ENCODE results near the gene METTL1.
"Not testable (repeated sequence)": the region's sequence is repeated elsewhere in the genome, so short reads cannot be mapped to it uniquely, and the experiment has no call there.

Gene METTL1

DNA sequence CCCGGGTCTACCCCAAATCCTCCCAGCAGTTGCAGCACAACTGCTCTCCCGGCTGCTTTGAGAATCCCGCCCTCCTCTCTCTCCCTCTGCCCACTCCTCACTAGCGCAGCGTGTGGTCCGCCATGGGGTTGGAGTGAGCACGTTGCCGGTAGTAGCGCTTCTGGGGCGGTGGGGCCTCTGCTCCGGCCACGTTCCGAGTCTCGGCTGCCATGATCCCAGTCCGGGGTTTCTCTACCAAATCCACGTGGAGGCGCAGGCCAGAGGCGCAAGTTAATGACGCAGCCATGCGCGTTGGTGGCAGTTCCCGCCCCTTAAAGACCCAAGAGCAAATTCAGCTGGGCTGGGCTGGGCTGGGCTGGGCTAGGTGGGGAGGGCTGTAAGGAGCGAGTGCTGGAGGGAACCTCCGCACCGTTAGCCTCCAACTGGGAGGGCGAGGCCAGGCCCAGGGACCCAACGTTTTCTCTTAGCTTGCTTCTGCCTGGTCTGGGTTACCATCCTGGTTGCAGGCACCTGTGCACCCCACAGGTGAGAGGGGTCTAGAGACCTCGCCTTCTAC, at the start of gene METTL1:
TSS of gene METTL1 (minus strand) at position 233 of the 556 bp plus-strand sequence. CDS start at position 211, 22 bp downstream.
- ChIA-PET POLR2A (interaction anchor here (0.7 to 1.8 kb wide), 22 partner anchors 9 to 169 kb away, joined by 3 to 28 read pairs (median 5); partner anchors contain the start of genes ATP23, CDK4, CTDSP2 and MARCHF9), CTCF (interaction anchor here (0.6 to 1.2 kb wide), 5 partner anchors 9 to 225 kb away, joined by 3 to 7 read pairs (median 4); partner anchors contain the start of genes DCTN2 and TSFM)
- no peak for TF ChIP-seq ARNT (IDR thresholded peaks at IDR 0.05)
- no peak for TF ChIP-seq SUZ12 (IDR thresholded peaks at IDR 0.05)
- no peak for TF ChIP-seq ZNF384 (IDR thresholded peaks at IDR 0.05)
- TF ChIP-seq FOXK2 (IDR thresholded peaks at IDR 0.05): no peak
- TF ChIP-seq NFRKB (IDR thresholded peaks at IDR 0.05): peak; percentile 60
- no peak for TF ChIP-seq LEF1 (IDR thresholded peaks at IDR 0.05; ENCODE audit: borderline replicate concordance)
- TF ChIP-seq, protein P1, sequence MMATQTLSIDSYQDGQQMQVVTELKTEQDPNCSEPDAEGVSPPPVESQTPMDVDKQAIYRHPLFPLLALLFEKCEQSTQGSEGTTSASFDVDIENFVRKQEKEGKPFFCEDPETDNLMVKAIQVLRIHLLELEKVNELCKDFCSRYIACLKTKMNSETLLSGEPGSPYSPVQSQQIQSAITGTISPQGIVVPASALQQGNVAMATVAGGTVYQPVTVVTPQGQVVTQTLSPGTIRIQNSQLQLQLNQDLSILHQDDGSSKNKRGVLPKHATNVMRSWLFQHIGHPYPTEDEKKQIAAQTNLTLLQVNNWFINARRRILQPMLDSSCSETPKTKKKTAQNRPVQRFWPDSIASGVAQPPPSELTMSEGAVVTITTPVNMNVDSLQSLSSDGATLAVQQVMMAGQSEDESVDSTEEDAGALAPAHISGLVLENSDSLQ (IDR thresholded peaks at IDR 0.05): no peak
- no peak for TF ChIP-seq TARDBP (IDR thresholded peaks at IDR 0.05)
- TF ChIP-seq ELF4 (IDR thresholded peaks at IDR 0.05): 0 out of 2 replicates have a peak, but pooled peaks have one; percentile 26
- no peak for TF ChIP-seq CTBP1 (IDR thresholded peaks at IDR 0.05; ENCODE audit: borderline replicate concordance)
- no peak for TF ChIP-seq BHLHE40 (IDR thresholded peaks at IDR 0.05; ENCODE audit: borderline replicate concordance)
- TF ChIP-seq FOXM1 (IDR thresholded peaks at IDR 0.05; ENCODE audit: borderline replicate concordance): no peak
- TF ChIP-seq SP1 (IDR thresholded peaks at IDR 0.05): no peak
- peak; percentile 86 for TF ChIP-seq L3MBTL2 (conservative IDR thresholded peaks at IDR 0.05)
- TF ChIP-seq FOXA1 (IDR thresholded peaks at IDR 0.05): no peak
- 0 out of 2 replicates have a peak, but pooled peaks have one; percentile 56 for TF ChIP-seq HDGF (IDR thresholded peaks at IDR 0.05; ENCODE audit: borderline replicate concordance)
- peak; percentile 90 for DNase-seq (ENCODE audit: extremely low spot score)

GRCh38 chr12:57821015-57821414, 49.1 kb upstream of the METTL1 start:
- CTCF ChIA-PET; DNase-seq (ENCODE audit: extremely low spot score); POLR2A ChIA-PET: not testable (repeated sequence)

DNA sequence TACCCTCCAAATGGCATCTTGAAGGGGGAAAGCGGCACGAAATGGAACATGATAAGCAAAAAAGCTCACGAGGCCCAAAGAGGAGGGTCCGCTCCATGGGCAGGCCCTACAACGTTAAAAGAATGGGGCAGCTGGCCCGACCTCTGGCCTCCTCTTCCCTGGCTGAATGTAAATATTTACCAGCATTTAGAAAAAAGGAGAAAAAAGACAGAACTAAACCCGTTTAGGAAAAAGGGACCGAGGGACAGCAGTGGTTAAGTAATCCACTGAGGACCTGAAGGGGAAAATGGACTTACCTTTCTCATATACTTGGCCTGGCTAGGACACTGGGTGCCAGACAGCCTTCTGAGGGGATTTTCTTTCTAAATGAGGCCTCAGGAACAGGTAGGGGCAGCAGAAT, 48.2 kb upstream of the METTL1 start:
- POLR2A ChIA-PET; DNase-seq (ENCODE audit: extremely low spot score); CTCF ChIA-PET: not testable (repeated sequence)

GRCh38 chr12:57817990-57818331, 46.1 kb upstream of the METTL1 start:
- not testable (repeated sequence) for DNase-seq (ENCODE audit: extremely low spot score)
- ChIA-PET CTCF (interaction anchor here (0.6 to 1.9 kb wide), 2 partner anchors 15 to 1562 kb away, joined by 3 to 6 read pairs; no protein-coding TSS in a partner anchor), POLR2A (interaction anchor here (1.1 kb wide), 2 partner anchors 35 to 50 kb away, joined by 3 read pairs; partner anchors contain the start of gene TSFM)

DNA sequence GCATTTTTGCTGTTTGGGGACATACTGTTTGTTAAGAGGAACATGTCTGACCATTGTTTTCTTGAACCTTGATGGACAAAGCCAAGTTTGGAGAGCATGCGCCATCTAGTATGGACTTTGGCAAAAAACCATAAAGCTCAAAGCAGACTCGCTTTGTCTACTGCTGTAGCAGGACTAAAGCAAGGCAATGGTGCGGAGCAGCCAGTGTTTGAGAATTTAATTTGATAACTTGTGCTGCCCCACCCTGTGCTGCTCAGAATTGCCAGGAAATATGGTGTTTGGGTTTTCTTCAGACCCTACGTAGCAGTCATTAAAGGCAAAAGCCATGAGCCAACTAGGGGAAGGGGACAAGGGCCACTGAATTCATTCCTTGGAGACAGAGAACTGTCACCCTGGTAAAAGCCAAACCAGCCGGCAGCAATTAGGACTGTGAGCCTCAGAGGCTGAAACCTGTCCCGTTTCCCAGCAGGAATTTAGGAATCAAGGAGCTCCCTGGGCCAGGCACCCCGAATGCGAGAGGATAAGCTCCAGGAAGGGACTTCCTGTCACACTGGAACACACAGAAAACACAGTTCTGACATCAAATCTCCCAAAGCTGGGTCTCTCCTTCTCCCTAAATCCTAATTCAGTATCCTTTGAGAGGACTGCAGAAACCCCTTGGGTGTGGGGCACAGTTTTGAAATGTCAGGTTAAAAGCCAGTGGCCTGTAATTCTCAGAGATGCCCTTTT, 45.5 kb upstream of the METTL1 start:
- ChIA-PET POLR2A (interaction anchor here (1.1 kb wide), 1 partner anchor 49 kb away, joined by 3 read pairs; no protein-coding TSS in a partner anchor), CTCF (interaction anchor here (0.6 to 1.9 kb wide), 3 partner anchors 15 to 1561 kb away, joined by 3 to 6 read pairs (median 3); no protein-coding TSS in a partner anchor)
- TF ChIP-seq SUZ12 (IDR thresholded peaks at IDR 0.05) (no peak), LEF1 (IDR thresholded peaks at IDR 0.05; ENCODE audit: borderline replicate concordance) (no peak), TARDBP (IDR thresholded peaks at IDR 0.05) (no peak), CTBP1 (IDR thresholded peaks at IDR 0.05; ENCODE audit: borderline replicate concordance) (no peak), BHLHE40 (IDR thresholded peaks at IDR 0.05; ENCODE audit: borderline replicate concordance) (no peak), HDGF (IDR thresholded peaks at IDR 0.05; ENCODE audit: borderline replicate concordance) (no peak), ZNF384 (IDR thresholded peaks at IDR 0.05) (no peak), FOXM1 (IDR thresholded peaks at IDR 0.05; ENCODE audit: borderline replicate concordance) (no peak), SP1 (IDR thresholded peaks at IDR 0.05) (no peak), L3MBTL2 (conservative IDR thresholded peaks at IDR 0.05) (no peak), FOXA1 (IDR thresholded peaks at IDR 0.05) (no peak), FOXK2 (IDR thresholded peaks at IDR 0.05) (no peak), ELF4 (IDR thresholded peaks at IDR 0.05) (no peak), NFRKB (IDR thresholded peaks at IDR 0.05) (no peak), ARNT (IDR thresholded peaks at IDR 0.05) (no peak)
- TF ChIP-seq, protein P1 (IDR thresholded peaks at IDR 0.05): no peak
- no peak for DNase-seq (ENCODE audit: extremely low spot score)

DNA sequence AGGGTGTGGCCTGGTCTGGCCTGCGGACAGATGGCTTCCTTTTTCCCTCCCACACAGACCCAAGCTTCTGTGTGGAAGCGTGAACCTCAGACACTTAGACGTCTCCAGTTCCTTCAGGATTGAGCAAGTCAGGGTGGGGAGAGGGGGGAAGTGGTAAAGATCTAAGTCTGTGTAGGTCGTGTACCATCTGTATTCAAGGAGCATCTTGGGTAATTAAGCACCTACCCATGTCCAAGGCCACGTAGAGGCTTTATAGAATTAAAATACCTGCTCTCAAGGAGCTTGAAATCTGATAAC, 44.9 kb upstream of the METTL1 start:
- ChIA-PET POLR2A (no interaction called here), CTCF (interaction anchor here (0.7 kb wide), 1 partner anchor 15 kb away, joined by 3 read pairs; no protein-coding TSS in a partner anchor)
- DNase-seq (ENCODE audit: extremely low spot score): no peak
- TF ChIP-seq SP1 (IDR thresholded peaks at IDR 0.05): no peak
- TF ChIP-seq NFRKB (IDR thresholded peaks at IDR 0.05): no peak
- no peak for TF ChIP-seq ARNT (IDR thresholded peaks at IDR 0.05)
- TF ChIP-seq CTBP1 (IDR thresholded peaks at IDR 0.05; ENCODE audit: borderline replicate concordance): no peak
- no peak for TF ChIP-seq FOXM1 (IDR thresholded peaks at IDR 0.05; ENCODE audit: borderline replicate concordance)
- TF ChIP-seq LEF1 (IDR thresholded peaks at IDR 0.05; ENCODE audit: borderline replicate concordance): no peak
- TF ChIP-seq SUZ12 (IDR thresholded peaks at IDR 0.05): no peak
- TF ChIP-seq FOXA1 (IDR thresholded peaks at IDR 0.05): no peak
- no peak for TF ChIP-seq TARDBP (IDR thresholded peaks at IDR 0.05)
- no peak for TF ChIP-seq FOXK2 (IDR thresholded peaks at IDR 0.05)
- TF ChIP-seq BHLHE40 (IDR thresholded peaks at IDR 0.05; ENCODE audit: borderline replicate concordance): no peak
- TF ChIP-seq, protein P1 (IDR thresholded peaks at IDR 0.05): no peak
- no peak for TF ChIP-seq ELF4 (IDR thresholded peaks at IDR 0.05)
